NCI-H2107 treated with DMSO at 0.1 percent for 48 hours (cell line): ENCODE results near the gene TPCN2.

ENCODE experiments used
- DNase-seq: peaks from one replicate; lab custom pipeline; 2025; ENCODE audit not compliant: unreplicated experiment; lab: John Stamatoyannopoulos, UW

Gene TPCN2

GRCh38 chr11:69091638-69092165 is 43.0 kb downstream of the TPCN2 start:
- no peak for DNase-seq

- DNase-seq, result no peak
Observed at GRCh38 chr11:69092263-69092662, 43.5 kb downstream of the TPCN2 start.

- no peak for DNase-seq
Observed at GRCh38 chr11:69093106-69093505, 44.4 kb downstream of the TPCN2 start.

GRCh38 chr11:69094111-69094914 is 45.6 kb downstream of the TPCN2 start:
- DNase-seq, result no peak

GRCh38 chr11:69094915-69095290 is 46.2 kb downstream of the TPCN2 start:
- DNase-seq, result no peak

- no peak for DNase-seq
Observed at GRCh38 chr11:69095300-69095699, 46.6 kb downstream of the TPCN2 start.

- DNase-seq, result no peak
Observed at GRCh38 chr11:69096473-69096872, 47.7 kb downstream of the TPCN2 start.

GRCh38 chr11:69097263-69097662 is 48.5 kb downstream of the TPCN2 start:
- DNase-seq, result no peak

- no peak for DNase-seq
Observed at GRCh38 chr11:69099180-69099579, 50.4 kb downstream of the TPCN2 start.

GRCh38 chr11:69100454-69101114 is 51.9 kb downstream of the TPCN2 start:
- no peak for DNase-seq

GRCh38 chr11:69101115-69101791 is 52.5 kb downstream of the TPCN2 start:
- DNase-seq, result no peak

GRCh38 chr11:69101792-69102695 is 53.3 kb downstream of the TPCN2 start:
- DNase-seq, result no peak

GRCh38 chr11:69102732-69103615 is 54.2 kb downstream of the TPCN2 start:
- no peak for DNase-seq

- DNase-seq, result no peak
Observed at GRCh38 chr11:69104212-69104855, 55.6 kb downstream of the TPCN2 start.

- no peak for DNase-seq
Observed at GRCh38 chr11:69104856-69105395, 56.2 kb downstream of the TPCN2 start.

- no peak for DNase-seq
Observed at GRCh38 chr11:69105461-69106030, 56.8 kb downstream of the TPCN2 start.

- no peak for DNase-seq
Observed at GRCh38 chr11:69106031-69106811, 57.5 kb downstream of the TPCN2 start.

GRCh38 chr11:69107413-69107812 is 58.7 kb downstream of the TPCN2 start:
- no peak for DNase-seq
